NCI-H526 treated with DMSO at 0.1 percent for 48 hours (cell line): Measurements from ENCODE around the gene LIPI.
A peak's percentile ranks its signal among the peaks of the same experiment; 100 is the strongest.

Experiments used
- DNase-seq: peaks from one replicate; lab custom pipeline; 2025; lab: John Stamatoyannopoulos, UW

The LIPI gene

DNA sequence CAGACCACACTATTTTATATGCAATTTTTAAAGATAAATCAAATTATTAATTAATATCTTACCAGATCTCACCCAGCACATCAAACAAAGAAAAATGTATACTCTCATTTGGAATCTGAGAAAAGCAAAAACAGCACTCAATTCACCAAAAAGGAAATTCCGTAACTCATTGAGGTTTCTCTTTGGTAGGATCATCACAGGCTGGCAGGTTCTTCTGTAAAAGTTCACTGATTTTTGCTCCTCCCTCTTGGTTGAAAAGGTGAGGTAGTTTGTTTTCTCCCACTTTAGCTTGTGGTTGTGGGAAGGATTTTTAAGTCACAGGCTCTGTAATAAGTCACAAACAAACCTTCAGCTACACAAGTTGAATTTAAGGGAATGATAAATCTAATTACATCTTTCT is at the start of gene LIPI:
LIPI (minus strand) TSS at position 218 of the 400 bp plus-strand sequence; CDS start at position 108, 110 bp downstream.
- DNase-seq = no peak

DNA sequence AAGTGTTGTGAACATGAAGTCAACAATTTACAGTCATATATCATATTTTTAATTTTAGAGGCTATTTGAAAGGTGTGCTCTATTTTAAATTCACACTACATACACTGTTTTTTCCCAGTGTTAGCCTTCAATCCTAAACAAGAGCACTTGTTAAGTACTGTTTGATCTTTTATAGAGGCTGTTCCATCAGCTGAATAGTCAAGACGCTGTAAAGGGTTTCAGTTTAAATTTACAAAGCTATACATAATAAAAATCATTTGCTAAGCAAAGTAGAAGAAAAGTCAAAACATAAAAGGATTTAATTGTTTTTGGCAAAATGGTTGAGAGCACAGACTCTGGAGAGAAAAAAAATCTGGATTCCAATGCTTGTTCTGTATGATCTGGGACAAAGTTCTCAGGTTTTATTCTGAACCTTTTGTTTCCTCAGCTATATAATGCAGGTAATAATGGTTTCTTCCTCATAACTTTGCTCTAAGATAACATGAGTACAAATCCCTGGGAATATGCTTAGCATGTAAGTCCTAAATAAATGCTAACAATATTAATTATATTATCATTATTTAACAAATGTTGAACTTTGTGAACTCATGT is 49.5 kb upstream of the LIPI start:
- no peak for DNase-seq

DNA sequence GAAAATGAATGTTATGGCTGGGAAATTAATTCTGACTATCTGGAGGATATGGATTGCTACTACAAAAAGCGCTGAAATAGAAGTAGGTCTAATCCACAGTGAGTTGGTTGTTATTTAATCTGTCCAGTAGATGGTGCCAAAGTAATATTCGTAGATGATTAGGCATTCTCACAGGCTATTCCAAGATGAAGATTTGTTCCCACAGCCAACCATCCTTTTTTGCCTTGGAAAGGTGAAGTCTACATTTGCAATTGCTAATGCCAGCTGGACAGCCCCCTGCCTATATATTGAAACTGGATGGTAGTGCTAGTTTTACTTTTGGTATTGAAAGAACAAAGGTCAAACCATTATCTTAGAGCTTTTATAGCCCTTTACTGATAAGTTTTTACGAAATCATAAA is 49.0 kb upstream of the LIPI start:
- DNase-seq = peak; percentile 44

DNA sequence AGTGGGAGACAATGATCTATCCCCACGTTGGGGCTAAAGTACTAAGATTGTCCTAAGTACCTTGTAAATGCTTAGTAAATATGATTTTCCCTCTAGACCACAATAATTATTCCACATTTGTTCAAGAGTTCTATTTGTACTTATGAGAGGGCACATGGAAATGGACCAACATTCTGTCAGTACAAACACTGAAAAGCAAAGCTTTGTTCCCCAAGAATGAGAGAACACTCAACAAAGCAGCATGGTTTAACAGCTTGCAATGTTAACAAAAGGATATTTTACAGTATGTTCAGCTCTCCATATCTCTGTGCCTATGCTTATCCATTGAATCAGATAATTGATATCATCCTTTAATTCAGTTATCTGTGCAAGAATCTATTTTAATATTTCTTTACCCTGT is 40.6 kb upstream of the LIPI start:
- DNase-seq = no peak

DNA sequence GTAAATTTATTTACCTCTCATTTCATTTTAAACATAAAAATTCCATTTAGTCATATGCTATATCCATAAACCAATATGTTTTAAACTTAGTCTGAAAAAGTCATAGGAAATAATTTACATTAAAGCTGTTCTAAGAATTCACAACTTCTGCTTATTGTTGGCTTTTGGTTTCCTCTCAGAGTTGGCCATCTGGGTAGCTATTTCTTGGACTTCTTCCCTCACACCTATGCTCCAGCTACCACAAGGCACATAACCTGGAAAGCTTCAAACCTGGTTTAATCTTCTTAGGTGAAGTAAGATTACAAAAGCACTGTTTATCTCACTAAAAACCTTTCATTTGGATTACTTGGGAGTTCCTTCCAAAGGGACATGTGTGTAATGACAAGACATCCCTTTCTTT is 35.0 kb upstream of the LIPI start:
- DNase-seq = no peak

DNA sequence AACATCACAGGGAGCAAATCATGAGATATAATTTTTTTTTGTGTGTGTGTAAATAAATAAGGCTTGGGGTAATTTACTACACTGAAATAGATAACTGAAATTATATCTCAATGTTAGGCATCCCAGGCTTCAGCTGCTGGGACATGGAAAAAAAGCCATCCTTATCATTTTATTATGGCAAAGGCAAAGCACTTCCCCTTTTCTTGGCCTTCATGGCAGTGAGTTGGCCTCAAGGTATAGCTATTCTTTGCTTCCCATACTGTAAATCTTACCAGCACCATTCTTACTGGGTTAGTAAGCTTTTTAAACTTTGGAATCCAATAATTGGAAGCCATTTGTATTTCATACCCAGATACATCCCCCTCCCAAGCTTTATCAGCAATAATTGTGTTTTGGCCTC is 34.2 kb upstream of the LIPI start:
- DNase-seq = no peak

DNA sequence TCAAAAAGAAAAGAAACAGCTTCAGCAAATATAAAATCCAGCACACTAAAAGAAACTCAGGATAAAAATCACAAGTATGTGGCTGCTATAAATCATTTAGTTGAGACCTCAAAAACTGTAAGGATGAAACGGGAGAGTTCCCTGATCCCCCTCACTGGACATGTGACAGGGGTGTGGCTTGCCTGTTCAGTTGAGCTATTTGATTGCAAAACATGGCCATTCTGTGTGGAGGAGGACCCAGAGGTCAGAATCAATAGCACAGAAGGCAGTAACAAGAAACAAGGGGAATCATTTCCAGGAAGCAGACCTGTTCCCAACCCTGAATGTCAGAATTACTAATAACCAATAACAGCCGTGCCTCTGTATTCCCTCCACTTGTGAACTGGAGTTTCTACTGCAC is 33.1 kb upstream of the LIPI start:
- DNase-seq = no peak

DNA sequence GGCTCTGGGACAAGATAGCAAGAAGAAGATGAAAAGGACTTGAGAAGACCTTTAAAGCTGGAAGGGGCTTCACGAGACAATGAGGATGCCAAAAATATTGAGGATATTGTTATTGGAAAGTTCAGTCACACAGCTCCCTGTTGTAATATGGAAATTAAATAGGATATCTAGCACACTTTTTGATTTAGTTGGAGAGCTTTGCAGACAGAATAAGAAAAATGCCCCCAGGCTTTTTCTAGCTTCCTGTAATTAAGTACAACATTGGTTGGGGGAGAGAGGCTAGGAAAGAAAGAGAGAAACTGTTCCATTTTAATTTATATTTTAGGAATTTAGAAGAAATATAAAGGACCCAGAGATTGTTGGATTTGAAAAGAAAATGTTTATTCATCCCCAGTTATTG is 32.7 kb upstream of the LIPI start:
- no peak for DNase-seq

DNA sequence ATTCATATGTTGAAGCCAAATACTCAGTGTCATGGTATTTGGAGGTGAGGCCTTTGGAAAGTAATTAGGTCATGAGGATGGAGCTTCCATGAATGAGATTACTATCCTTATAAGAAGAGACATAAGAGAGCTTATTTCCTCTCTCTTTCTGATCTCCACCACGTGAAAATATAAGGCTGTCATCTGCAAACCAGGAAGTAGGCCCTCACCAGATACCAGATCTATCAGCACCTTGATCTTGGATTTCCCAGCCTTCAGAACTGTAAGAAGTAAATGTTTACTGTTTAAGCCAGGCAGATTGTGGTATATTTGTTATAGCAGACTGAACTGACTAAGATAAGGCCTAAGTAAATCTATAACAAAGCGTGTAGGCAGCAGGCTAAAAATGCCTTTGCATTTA is 30.5 kb upstream of the LIPI start:
- DNase-seq = no peak

DNA sequence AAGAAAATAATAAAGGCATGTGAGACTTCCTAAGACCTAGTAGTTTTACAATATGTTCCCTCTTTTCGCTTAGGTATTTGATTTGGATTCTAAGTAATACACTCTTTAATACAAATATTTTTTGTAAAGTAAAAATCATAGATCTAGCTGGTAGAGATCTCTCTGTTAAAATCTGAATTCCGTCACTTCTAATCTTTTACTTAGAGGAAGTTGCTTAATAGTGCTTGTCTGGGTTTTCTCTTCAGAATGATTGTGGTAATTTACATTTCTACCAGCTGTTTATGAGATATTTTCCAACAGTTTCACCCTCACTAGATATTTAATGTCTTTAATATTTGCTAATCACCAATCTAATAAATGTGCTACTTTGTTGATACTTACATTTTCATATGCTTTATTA is 28.5 kb upstream of the LIPI start:
- no peak for DNase-seq

DNA sequence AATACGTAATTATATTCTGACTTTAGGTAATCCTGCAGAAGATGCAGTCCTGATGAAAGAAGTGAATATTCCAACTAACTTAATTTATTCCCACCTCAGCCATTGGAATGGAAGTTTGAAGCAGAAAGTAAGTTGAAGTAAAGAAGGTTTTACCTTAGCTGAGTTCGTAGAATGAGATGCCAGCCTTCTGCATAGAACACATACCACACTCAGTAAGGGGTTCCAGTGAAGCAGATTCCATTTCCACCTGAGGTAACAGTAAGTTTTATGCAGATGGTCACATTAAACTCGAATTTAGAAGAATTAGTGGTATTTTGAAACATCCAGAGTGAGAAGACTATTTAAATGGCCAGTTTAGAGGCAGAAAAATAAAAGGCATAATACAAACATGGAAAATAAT is 25.4 kb upstream of the LIPI start:
- DNase-seq = no peak

DNA sequence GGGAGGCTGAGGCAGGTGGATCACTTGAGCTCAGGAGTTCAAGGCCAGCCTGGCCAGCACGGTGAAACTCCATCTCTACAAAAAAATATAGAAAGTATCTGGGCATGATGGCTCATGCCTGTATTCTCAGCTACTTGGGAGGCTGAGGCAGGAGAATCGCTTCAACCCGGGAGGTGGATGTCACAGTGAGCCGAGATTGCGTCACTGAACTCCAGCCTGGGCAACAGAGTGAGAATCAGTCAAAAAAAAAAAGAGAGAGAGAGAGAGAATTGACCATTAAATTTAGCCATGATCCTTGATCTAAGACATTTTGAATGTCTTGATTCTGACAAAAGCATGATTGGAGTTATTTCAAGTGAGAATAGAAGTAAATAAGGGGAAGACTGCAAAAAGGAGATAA is 24.3 kb upstream of the LIPI start:
- DNase-seq = no peak

DNA sequence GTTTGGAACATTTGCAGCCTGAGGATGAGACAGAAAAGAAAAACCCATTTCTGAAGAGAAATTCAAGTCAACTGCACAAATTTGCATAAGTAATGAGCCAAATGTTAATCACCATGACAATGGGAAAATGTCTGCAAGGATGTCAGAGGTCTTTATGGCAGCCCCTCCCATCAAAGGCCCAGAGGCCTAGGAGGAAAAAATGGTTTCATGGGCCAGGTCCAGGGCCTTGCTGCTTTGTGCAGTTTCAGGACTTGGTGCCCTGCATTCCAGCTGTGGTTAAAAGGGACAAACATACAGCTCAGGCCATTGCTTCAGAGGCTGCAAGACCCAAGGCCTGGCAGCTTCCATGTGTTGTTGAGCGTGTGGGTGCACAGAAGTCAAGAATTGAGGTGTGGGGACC is 18.6 kb upstream of the LIPI start:
- no peak for DNase-seq

DNA sequence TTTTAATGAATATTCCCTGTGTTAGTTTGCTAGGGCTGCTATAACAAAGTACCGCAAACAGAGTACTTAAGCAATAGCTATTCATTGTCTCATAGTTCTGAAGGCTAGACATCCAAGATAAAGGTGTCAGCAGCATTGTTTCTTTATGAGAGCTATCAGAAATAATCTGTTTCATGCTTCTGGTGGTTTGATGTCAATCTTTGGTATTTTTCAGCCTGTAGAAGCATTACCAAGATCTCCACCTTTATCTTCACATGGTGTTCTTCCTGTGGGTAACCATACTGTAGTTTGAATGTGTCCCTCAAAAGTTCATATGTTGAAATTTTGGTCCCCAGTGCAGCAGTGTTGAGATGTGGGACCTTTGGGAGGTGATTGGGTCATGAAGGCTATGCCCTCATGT is 12.6 kb upstream of the LIPI start:
- DNase-seq = no peak

DNA sequence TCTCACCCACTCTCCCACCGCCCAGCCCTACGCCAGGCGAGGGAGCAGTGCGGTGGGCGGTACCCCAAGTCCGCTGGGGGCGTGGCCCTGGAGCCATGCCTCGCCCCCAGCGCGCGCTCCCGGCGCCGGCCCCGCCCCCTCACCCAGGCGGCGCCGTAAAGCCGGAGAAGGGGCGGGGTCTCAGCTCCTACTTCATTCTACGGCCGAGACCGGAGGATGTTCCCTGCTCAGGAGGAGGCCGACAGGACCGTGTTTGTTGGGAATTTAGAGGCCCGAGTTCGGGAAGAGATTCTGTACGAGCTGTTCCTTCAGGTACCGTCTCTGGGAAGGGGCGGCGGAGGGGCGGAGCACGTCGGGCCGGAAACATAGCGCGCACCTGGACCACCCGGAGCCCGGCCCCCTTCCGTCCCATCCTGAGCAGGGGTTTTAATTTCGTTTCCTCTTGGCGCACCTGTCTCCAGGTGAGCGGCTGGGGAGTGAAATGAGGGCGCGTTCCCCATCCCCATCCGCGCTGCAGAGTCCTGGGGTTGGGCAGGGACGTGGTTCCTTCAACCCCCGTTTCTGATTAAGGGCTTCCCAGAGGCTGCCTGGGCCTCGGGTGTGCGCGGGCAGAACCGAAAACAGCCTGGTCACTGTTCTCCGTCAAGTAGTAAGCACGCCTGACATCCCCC is 5.4 kb upstream of the LIPI start, which contains the start of gene RBM11:
RBM11 (plus strand) TSS at position 187 of the 671 bp plus-strand sequence; CDS start at position 217, 30 bp downstream.
- DNase-seq = peak; percentile 49

DNA sequence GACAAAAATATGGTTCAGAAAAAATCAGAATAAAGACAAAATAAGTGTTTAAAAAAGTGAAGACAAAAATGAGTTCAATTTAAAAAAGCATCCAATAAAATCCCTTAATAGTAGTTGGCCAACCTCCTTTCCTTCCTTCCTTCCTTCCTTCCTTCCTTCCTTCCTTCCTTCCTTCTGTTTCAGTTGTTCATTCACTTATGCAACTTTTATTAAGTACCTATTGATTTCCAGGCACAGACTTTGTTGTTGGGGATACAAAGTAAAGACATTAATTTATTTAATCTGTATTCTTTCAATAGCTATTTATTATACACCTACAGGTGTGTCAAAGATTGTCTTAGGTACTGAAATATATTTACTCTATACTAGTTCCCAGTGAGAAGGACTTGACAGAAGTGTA is 2.4 kb upstream of the LIPI start:
- no peak for DNase-seq

DNA sequence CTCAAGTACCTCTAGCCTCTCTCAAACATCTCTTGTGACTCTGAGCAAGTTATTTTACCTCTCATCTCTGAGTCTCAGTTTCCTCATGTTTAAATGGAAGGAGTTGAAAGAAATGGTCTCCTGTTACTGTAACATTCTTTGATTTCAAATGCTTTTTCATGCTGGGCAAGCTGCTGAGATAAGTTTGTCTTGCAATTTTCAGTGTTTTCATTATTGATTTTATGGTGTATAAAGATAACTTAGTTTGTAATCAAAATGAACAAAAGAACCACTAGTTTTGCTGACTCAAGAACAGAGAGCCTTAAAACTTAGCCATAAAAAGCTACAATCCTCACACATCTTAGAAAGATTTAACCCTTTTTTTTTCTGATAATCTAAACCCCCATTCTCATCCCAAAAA is 4.5 kb downstream of the LIPI start:
- no peak for DNase-seq

DNA sequence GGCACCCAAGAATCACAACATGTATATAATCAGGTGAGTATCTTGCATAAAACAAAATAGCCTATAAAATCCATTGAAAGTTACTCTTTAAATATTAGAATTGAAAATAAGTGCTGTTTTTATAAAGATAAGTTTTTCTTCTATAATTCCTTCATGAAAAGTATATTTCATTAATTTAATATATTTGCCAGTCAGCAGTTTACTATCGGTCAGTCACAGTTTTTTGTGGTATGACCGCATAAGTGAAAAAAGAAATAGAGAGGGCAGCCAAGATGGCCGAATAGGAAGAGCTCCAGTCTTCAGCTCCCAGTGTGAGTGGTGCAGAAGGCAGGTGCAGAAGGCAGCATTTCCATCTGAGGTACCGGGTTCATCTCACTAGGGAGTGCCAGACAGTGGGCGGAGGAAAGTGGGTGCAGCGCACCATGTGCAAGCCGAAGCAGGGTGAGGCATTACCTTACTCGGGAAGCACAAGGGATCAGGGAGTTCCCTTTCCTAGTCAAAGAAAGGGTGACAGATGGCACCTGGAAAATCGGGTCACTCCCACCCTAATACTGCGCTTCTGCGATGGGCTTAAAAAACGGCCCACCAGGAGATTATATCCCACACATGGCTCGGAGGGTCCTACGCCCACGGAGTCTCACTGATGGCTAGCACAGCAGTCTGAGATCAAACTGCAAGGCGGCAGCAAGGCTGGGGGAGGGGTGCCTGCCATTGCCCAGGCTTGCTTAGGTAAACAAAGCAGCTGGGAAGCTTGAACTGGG is 44.1 kb downstream of the LIPI start:
- peak; percentile 64 for DNase-seq

DNA sequence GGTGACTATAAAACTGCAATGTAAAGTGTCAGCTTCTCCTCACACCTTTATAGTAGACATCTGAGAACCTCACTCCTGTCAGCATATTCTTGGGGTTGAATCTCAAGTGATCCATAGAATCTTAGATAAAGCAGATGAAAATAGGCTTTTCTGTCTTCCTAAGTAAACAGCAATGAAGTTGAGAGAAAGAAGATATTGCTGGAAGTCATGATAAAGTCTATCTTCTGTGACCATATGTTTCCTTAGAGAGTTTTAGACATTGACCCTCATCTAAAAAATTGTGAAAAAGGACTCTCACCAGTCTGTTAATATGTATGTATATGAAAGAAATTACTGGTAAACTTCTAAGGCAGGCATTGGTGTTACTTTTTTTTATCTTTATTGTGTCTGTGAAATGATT is 66.8 kb downstream of the LIPI start:
- DNase-seq = no peak

DNA sequence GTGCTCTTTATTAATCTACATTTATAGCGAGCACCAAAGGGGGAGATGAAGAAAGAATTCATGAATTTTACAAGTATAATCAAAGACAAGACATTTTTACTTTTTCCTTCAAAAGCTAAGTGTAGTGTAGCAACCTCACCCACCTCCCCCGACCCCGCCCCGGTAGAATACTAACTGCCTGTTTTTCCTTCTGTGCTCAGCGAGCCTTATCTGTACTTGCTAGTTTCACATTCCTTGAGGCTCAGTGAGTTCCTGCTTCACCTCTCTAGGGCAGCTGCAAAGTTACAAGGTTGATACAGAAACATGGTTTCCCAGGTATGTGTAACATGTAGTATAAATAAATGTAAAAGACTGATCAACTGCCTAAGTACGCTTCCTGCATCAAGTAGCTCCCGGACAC is 86.5 kb downstream of the LIPI start:
- DNase-seq = no peak

DNA sequence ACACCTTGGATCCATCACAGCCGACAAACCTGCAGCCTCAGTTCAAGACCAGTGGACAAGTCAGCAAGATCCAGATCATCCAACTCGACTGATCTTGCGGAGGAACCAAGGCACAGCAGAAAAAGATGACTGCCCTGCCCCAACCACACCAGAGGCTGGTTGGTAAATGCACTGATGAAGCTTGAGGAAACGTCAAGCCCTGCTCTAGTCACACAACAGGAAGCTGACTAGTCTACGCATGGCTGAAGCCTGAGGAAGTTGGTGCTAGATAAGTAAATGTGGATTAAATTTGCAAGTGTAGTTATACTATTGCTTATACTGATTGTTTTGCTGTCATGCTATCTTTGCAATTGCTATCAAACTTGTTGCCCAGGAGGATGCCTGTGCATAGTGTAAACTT is 89.0 kb downstream of the LIPI start:
- no peak for DNase-seq

DNA sequence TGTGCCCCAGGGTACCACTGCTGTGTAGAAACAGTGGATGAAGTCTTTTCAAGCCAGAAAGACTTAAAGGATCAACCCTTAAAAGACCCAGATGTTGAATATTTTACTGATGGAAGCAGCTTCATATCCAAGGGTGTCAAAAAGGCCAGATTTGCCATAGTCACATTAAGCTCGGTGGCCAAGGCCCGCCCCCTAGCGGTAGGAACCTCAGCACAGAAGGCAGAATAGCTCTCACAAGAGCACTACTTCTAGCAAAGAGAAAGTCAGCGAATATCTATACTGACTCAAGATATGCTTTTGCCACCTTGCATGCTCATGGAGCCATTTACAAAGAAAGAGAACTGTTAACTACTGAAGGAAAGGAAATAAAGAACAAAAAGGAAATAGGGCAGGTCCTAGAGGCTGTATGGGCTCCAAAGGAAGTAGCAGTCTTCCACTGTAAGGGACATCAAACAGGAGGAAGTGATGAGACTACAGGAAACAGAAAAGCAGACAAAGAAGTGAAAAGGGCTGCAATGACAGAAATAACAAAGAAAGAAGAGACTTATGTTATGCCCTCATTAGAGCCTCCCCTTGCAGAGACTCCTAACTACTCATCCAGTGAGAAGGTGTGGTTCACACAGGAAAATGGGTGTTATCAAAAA is 90.5 kb downstream of the LIPI start:
- DNase-seq = no peak

DNA sequence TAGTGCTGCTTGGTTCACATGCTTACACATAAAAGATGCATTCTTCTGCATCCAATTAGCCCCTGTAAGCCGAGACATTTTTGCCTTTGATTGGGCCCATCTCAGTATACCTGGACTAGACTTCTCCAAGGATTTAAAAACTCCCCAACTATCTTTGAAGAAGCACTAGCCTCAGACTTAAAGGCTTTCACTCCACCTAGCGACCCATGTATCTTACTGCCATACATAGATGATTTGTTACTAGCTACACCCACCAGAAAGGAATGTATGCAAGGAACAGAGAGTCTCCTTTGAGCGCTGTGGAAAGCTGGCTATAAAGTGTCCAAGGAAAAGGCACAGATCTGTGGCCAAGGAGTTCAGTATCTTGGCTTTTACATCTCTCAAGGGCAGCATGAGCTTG is 91.7 kb downstream of the LIPI start:
- DNase-seq = peak; percentile 34
